GM06990 (cell line): ENCODE data around the gene TMEM170A.

Experiments used
- DNase-seq: peaks from one replicate; pipeline ENCODE4 v3.0.0-alpha.2; 2011; ENCODE audit not compliant: insufficient read length; ENCODE audit errors: extremely low read depth
- H3K27me3 ChIP-seq: replicated peaks from 2 replicates; pipeline ENCODE4 v1.6.0; 2011; ENCODE audit warnings: low read length; ENCODE audit not compliant: control insufficient read depth, insufficient read depth
- H3K36me3 ChIP-seq: 2 replicates; pipeline ENCODE4 v1.5.1; 2011; ENCODE audit warnings: low read length; ENCODE audit not compliant: control insufficient read depth, insufficient read depth
- H3K4me3 ChIP-seq: replicated peaks from 2 replicates; pipeline ENCODE4 v1.5.1; 2011; ENCODE audit warnings: low read depth, mild to moderate bottlenecking, control low read depth, low read length
- CTCF ChIP-seq: IDR thresholded peaks from 2 replicates; pipeline ENCODE4 v1.5.1; 2011; ENCODE audit warnings: low read length, control low read depth, mild to moderate bottlenecking, inconsistent platforms; ENCODE audit not compliant: insufficient read depth, poor library complexity, severe bottlenecking

TMEM170A gene

GRCh38 chr16:75477680-75478473 lies 13.4 kb upstream of the TMEM170A start:
- Histone ChIP-seq H3K36me3 (no peaks in the 10 kb centered on the region), H3K27me3 (no peaks in the 10 kb centered on the region), H3K4me3 (no peak overlapping the region)
- no peak for TF ChIP-seq CTCF
- no peak for DNase-seq

GRCh38 chr16:75476817-75477216 lies 12.3 kb upstream of the TMEM170A start:
- DNase-seq: no peak
- no peaks in the 10 kb centered on the region for H3K36me3 ChIP-seq
- TF ChIP-seq CTCF: no peak

GRCh38 chr16:75475420-75475847 lies 10.9 kb upstream of the TMEM170A start:
- H3K36me3 ChIP-seq: no peaks in the 10 kb centered on the region
- no peak for TF ChIP-seq CTCF
- no peak for DNase-seq
- no peaks in the 10 kb centered on the region for H3K27me3 ChIP-seq
- no peak overlapping the region for H3K4me3 ChIP-seq

More at GRCh38 chr16:75476817-75477216, 12.3 kb upstream of the TMEM170A start:
- H3K4me3 ChIP-seq: no peak overlapping the region
- no peaks in the 10 kb centered on the region for H3K27me3 ChIP-seq

GRCh38 chr16:75472908-75473877 lies 8.7 kb upstream of the TMEM170A start:
- H3K4me3 ChIP-seq: no peak overlapping the region
- no peaks in the 10 kb centered on the region for H3K36me3 ChIP-seq
- H3K27me3 ChIP-seq: no peaks in the 10 kb centered on the region
- no peak for DNase-seq
- TF ChIP-seq CTCF: no peak

GRCh38 chr16:75471723-75472633 lies 7.5 kb upstream of the TMEM170A start:
- DNase-seq: no peak
- Histone ChIP-seq H3K4me3 (no peak overlapping the region), H3K36me3 (no peaks in the 10 kb centered on the region), H3K27me3 (no peaks in the 10 kb centered on the region)
- peak; percentile 68 for TF ChIP-seq CTCF
